Astrocyte of the cerebellum (primary cell): ENCODE results near the gene SLC18A3.

ENCODE experiments used
- DNase-seq: peaks from one replicate; pipeline ENCODE4 v3.0.0-alpha.2; 2011; ENCODE audit warnings: low read depth
- H3K4me3 ChIP-seq: 2 replicates; pipeline ENCODE4 v1.5.1; 2011; ENCODE audit warnings: mild to moderate bottlenecking, low read depth, low read length, moderate library complexity
- in situ Hi-C: cut with HindIII; loops from 2 replicates; pipeline ENCODE4 v1.10.0; 2017; ENCODE audit warnings: low sequenced_read_pairs
- TF ChIP-seq, protein P1 (sequence below): IDR thresholded peaks from 2 replicates; pipeline ENCODE4 v1.5.1; 2012; ENCODE audit warnings: low read length, low read depth, moderate library complexity, mild to moderate bottlenecking; ENCODE audit errors: missing control alignments

SLC18A3 gene

DNA sequence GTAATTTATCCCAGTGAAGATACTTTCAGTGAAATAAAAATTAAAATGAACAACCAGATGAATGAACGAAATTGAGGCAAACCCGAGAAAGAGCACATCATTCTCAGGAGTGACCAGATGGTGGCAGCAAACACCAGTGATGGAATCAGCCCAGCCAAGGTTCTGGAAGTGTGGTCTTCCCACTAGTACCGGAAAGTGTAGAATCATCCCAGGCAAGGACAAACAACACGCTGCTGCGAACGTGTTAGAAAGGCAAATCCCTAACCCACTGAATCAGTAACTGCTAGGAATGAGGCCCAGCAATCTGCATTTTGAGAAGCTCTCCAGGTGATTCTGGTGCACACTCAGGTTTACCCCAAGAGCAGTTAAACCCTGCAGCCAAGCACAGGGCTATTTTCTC, 15.5 kb upstream of the SLC18A3 start:
- H3K4me3 ChIP-seq = no peak overlapping the region
- peak; percentile 56 for DNase-seq
- in situ Hi-C loops = no loop called here
- TF ChIP-seq, protein P1, sequence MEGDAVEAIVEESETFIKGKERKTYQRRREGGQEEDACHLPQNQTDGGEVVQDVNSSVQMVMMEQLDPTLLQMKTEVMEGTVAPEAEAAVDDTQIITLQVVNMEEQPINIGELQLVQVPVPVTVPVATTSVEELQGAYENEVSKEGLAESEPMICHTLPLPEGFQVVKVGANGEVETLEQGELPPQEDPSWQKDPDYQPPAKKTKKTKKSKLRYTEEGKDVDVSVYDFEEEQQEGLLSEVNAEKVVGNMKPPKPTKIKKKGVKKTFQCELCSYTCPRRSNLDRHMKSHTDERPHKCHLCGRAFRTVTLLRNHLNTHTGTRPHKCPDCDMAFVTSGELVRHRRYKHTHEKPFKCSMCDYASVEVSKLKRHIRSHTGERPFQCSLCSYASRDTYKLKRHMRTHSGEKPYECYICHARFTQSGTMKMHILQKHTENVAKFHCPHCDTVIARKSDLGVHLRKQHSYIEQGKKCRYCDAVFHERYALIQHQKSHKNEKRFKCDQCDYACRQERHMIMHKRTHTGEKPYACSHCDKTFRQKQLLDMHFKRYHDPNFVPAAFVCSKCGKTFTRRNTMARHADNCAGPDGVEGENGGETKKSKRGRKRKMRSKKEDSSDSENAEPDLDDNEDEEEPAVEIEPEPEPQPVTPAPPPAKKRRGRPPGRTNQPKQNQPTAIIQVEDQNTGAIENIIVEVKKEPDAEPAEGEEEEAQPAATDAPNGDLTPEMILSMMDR = peak; percentile 87

DNA sequence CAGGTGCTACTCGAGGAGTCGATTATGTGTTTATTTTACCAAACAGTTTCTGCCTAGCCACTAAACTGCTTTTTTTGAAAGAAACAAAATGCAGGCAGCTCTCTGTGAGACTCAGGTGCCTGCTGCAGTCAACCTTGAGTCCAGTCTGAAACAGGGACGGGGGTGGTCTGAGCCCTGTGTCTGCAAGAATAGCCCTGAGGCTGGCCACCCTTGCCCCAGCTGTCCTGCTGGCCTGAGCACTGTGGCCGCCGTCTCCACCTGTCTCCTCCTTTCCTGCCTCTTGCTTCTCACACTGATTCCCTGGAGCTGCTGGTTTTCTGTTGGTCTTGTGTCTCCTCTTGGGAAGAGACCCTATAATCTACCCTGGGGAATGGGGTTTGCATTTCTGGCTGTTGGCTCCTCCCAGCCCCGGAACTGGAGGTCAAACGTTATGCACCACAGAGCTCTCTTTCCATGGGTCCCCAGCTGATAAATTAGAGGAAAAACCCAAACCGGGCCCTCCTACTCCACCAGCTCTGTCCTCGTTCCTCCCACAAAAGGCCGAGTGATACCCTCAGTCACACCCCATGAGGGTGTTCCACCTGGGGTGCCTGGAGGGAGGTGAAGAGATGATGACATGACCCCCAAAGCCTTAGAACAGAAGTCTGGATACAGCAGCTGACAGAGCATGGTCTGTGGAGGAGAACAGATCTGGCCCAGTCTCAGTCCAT, 15.0 kb upstream of the SLC18A3 start:
- DNase-seq = no peak
- H3K4me3 ChIP-seq = no peak overlapping the region
- TF ChIP-seq, protein P1 = no peak
- in situ Hi-C loops = no loop called here

DNA sequence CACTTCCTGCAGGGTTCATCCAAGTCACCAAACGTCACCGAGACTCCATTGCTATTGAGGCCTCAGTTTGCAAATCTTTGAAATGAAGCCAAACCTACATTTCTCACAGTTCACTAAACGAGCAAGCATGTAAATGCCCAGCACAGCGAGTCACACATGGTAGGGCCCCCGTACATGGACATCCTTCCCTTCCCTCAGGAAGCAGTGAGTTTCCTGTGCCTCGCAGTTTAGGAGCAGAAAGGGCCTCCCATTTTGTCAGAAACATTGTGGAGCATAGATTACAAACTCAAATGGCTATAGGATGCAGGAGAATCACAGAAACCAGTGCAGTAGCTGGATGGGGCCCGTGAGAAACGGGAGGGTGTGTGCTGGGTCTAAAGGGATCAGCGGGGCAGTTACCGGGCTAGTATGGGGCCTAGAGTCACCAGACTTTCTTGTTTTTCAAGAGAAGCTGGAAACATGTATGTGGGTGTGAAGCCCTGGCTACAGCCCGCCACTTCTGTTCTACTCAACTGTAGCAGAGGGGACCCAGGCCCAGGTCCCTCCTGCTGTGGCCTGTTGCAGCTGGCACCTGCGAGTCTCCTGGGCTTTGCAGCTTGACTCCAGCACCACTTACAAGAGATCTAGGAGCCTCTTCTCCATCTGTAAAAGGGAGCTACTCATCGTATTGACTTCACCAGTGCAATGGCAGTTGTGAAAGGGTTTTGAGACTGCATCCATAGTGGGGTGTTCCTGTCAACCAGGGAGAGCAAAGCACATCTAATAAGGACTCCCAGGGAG, 14.2 kb upstream of the SLC18A3 start:
- in situ Hi-C loops = no loop called here
- DNase-seq = no peak
- TF ChIP-seq, protein P1 = no peak
- no peak overlapping the region for H3K4me3 ChIP-seq

DNA sequence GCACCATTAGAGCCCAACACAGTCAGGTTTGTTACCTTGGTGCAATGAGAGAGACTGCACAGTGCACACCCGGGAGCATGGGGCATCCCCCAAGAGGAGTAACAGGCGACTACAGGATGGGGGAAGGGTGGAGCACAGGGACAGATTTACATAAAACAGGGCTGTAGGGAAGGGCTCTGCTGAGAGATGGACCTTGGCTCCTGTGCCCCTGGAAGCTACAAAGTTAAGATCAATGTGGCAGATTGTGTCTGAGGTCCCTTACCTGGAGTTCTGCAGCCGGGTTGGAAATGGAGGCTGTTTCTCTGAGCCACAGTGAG, 13.7 kb upstream of the SLC18A3 start:
- H3K4me3 ChIP-seq = no peak overlapping the region
- no peak for DNase-seq
- TF ChIP-seq, protein P1 = no peak
- in situ Hi-C loops = no loop called here

DNA sequence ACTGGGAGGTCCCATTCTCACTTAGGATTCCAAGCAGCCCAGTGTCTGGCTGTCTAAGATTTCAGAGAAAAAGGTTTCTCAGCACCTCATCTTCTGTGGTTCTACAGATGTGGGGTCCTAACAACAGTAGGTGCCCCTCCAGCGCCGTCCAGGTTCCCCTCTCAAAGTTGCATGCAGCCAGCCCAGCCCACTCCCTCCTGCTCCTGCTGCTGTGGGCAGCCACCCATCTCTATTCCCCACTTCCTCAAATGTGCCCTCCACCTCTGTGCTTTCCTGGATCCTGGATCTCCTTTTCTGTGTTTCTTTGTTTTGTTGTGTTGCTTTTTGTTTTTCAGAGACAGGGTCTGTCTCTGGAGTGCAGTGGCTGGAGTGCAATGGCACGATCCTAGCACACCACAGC, 13.3 kb upstream of the SLC18A3 start:
- no peak overlapping the region for H3K4me3 ChIP-seq
- DNase-seq = no peak
- TF ChIP-seq, protein P1 = no peak
- in situ Hi-C loops = no loop called here

DNA sequence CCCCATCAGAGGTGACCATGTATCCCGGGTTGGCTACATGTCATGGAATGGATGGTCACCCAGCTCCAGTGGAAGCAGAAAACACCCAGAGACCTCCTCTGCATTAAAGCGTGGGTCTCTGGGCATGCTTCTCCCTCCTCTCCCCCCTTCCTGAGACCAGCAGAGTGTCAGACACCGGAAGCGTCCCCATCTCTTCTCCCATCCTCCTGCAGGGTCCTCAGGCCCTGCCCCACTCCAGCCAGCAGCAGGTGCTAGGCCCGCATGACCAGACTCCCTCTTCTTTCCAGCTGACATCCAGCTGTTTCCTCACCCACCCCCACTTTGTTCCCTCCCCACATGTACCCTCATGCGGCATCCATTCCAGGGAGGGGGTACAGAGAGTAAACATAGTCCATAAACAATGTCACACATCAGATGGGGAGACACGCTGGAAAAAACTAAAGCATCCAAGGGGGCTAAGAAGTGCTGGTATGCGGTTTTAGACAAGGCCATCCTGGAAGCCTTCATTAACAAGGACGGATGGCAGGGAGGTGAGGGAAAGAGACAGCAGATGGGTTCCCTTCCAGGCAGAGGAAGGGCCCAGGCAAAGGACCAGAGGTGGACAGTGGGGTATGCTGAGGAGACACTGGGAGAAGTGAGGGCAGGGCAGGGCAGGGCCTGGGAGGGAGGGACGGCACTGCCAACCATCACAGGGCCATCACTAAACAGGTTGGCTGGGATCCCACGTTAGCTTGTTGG, 12.5 kb upstream of the SLC18A3 start:
- TF ChIP-seq, protein P1 = no peak
- DNase-seq = no peak
- no peak overlapping the region for H3K4me3 ChIP-seq

More for the DNA sequence above, 12.5 kb upstream of the SLC18A3 start:
- in situ Hi-C loops = no loop called here
